Measurements from ENCODE around the gene RNF220. TPM values are rescaled to one million over a fixed set of nuclear protein-coding genes. Genes with fewer than 3 reads are reported as not detected.
A peak's percentile ranks its signal among the peaks of the same experiment; 100 is the strongest.

The RNF220 gene
- polyA plus RNA-seq, 1 donor = 59.6 TPM

DNA sequence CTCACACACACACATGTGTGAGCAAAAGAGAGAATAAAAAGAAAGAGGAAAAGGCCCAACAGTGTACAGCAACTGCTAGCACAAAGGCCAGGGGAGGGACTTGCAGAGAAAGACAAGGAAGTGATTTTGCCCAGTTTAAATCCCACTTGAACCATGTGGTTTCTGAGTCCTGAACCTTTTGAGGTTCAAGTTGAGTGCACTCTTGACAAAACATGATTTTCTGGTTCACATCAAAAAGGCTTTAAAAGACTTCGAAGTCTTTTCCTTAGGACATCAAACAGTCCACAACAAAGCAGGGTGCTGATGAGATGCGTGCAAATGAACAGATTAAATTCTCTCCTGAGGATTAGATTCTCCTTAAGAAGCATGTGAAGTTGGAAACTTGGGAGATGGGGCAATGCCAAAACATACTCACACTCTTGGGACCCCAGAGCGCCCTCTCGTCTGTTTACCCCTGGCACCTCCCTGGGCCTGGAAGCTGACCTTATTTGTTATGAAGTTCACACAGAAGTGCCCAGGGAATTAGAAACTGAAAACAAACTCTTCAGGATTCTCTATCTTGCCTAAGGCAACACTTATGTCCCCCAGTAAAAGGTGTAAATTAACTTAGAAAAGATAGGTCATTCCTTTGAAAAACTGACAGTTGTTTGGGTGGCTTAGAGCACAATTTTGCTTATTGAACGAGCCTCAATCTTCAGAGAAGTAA is 31.5 kb downstream of the RNF220 start:
- DNase-seq = no peak

DNA sequence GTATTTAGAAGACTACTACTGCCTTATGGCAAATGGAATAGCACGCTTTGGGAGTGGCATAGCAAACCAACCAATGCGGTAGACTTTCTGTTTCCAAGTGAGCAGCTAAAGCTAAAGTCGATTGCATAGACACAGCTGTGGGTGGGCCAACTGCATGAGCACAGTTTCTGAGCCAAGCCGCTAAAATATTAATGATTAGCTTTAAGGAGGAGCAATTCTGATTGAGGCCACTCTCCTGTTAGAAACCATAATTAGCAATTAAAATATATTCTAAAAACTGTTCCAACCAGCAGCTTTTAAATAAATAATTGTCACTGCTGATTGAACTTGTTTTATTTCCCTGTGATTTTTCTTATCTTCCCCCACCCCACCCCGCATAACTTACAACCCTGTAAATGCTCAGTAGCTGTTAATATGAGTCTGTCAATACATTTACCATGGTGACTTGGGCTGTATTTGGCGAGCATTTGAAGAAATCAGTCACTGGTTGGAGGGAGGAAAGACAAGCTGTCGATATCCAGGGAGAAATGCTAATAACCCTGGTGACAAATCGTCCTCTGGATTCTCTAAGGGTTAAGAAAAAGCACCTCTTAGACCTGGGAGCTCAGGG is 32.2 kb downstream of the RNF220 start:
- DNase-seq = no peak

DNA sequence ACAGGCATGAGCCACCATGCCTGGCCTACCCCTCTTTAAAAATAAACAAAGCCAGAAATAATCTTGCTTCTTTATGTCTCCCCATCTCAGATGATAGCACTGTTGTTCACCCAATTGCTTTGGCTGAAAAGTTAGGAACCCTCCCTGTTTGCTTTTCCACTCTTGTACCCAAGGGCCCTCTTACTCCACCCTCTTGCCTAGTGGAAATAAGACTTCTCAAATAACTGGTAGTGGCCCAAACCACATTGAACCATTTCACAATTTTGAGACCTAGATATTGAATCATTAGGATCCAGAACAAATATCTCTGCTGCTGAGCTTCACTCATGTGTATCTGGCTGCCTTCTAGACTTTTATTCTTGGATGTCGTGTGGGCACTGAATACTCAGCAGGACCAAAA is 37.7 kb downstream of the RNF220 start:
- no peak for DNase-seq

DNA sequence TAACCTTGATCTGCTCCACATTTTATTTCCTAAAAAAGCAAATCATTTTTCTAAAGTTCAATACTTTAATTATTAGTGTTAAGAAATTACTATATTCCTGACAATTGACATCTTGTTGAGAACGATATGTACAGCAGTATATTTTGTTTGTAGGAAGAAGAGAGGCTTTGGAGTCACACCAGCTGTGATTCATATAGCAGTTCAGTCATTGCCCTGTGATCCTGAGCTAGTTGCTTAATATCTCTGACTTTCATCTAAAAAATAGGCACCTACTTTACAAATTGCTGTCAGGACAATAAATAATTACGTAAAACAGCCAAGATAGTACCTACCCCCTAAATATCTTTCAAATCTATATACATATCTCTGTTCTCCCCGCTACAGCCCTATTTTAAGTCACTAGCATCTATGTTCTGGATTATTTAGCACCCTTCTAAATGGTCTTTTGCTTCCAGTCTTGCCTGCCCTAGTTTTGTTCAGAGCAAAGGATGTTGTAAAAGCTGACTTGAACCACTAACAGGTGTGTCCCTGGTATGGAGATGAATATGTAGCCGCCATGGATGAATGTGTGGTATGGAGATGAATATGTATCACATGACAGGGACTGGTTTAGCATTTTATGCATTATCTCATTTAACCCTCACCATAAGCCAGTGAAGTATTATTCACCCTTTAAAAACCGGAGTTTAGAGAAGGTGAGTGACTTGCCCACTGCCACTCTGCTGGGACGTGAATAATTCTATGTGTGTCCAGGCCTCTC is 42.2 kb downstream of the RNF220 start:
- DNase-seq = no peak

DNA sequence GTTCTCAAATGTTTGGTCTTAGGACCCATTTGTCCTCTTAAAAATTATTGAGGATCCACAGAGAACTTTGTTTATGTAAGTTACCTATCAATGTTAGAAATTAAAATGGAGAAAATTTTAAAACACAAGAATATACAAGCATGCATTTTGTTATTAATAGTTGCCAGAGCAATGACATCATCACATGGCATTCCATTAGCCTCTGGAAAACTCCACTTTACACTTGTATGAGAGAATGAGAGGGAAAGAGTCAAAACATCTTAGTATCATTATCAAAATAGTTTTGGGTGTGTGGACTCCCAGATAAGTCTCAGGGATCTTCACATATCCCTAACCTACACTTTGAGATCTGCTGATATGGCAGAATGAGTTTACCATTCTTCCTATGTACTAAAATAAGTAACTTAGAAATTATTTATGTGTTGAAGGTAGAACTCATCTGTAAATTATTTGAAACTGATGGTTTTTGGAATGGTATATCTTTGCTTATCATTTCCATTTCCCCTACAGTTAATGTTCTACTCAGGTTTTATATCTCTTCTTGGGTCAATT is 48.8 kb downstream of the RNF220 start:
- DNase-seq = no peak

DNA sequence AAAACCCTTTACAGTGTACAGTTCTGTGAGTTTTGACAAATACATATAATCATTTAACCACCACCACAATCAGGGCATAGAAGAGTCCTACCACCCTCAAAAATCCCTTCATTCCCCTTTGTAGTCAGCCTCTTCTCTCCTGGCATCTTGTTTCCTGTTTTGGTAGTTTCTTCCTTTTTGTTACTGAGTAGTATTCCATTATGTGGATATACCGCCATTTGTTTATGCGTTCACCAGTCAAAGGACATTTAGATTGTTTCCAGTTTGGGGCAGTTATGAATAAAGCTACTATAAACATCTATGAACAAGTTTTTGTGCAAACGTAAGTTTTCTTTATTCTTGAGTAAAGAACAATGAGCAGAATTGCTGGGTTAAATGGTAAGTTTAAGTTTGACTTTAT is 49.6 kb downstream of the RNF220 start:
- DNase-seq = no peak

DNA sequence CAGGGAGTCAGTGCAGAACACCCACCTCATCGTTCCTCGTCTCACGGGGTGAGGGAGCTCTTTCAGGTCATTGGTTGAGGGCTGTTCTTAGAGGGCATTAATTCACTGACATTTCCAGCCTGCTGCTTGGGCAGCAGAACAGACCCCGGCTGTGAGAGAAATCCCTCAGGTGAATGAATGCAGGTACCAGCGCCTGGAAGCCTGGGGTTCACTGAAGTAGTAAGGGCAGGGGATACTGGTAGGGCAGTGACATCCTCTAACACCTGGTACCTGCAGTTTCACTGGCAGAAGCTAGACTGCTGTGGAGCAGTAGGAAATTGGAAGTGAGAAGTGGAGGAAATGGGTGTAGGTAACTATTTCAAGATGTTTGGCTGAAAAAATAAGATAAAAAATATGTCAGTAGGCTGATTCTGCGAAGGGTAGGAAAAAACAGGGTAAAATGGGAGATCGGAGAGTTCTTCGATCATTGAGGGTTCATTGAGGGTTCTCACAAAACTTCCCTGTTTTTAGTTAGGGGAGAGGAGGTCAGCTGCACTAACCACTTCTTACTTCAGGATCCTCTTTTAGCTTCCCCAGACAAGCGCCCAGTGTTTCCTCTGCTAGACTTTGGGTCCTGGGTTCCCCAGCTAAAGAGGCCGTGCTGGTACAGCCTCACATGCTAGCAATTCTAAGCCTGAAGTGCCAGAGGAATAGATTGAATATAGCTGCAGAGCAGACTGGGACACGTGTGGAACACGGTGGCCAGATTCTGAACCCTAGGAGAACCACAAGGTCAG is 55.2 kb downstream of the RNF220 start:
- DNase-seq = peak; percentile 2

DNA sequence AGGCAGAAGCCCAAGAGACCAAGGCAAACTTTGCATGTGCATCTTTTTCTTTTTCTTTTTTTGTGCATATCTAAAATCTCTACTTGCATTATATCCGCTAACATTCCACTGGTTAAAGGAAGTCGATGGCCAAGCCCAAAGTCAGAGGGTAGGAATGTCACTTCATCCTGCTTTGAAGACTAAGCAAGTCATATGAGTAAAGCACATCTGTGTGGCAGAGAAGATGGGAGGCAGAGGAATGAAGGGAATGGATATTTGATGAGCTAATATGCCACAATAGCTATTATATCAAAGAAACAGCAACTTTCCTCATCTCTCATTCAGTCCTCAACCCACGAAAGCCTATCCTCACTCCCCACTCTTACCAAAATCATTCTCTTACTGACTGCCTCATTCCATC is 59.3 kb downstream of the RNF220 start:
- no peak for DNase-seq

DNA sequence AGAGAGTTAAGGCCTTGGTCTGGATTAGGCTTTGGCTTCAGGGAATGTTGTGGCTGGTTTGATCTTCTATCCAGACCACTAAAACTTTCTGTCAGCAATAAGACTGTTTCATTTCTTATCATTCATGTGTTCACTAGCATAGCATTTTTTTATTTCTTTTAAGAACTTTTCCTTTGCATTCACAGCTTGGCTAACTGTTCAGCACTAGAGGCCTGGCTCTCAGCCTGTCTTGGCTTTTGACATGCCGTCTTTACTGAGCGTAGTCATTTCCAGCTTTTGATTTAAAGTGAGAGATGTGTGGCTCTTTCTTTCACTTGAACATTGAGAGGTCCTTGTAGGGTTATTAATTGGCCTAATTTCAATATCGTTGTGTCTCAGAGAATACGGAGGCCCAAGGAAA is 62.5 kb downstream of the RNF220 start:
- peak; percentile 51 for DNase-seq

DNA sequence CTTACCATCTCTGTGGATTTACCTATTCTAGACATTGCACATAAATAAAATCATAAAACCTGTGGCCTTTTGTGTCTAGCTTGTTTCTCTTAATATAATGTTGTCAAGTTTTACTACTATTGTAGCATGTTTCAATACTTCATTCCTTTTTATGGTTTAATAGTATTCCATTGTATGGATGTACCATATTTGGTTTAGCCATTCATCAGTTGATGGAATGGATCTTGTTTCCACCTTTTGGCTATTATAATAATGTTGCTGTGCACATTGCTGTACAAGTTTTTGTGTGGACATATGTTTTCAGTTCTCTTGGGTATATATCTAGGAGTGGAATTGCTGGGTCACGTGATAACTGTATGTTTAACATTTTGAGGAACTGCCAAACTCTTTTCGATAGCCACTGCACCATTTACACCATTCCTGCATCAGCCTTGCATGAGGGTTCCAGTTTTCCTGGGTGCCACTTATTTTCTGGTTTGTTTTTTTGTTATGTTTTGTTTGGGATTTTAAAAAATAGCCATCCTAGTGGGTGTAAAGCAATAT is 66.9 kb downstream of the RNF220 start:
- no peak for DNase-seq

DNA sequence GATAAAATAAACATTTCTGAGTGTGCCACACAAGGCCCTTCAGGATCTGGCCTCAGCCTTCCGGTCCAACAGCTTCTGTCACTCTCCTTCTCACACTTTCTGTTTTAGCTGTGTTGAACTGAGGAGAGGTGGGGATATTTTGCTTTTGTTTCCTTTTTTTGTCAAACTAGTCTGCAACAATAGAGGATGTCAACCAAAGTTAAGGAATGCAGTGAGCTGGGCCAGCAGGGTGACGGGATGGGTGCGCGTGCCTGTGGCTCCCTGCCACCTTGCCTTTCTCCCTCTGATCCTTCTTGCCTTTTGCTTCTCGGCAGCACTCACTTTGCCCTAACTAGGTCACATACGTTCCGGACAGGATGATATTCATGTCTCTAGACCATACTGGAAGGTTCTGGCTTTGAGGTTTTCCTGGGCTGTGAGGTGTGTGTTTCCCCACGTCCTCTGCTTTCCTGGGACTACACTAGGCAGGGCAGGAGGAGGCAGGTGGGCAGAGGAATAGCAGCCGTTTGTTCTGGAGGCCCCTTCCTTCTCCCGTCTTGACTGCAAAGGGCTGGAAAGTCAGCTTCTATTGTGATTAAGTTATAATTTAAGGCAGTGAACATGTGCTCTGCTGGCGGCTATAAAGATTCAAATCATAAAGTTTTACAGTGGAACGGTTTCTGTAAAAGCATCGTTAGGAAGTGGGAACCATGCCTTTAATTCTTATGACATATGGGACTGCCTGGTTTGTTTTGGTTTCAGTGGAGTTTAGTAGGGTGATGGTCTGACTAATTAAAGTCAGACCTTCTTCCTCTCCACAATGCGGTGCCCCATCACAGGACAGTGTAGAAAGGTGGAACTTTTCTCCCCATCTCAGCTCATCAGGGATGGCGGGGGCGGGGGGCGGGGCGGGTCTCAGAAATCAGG is 67.8 kb downstream of the RNF220 start:
- DNase-seq = no peak

DNA sequence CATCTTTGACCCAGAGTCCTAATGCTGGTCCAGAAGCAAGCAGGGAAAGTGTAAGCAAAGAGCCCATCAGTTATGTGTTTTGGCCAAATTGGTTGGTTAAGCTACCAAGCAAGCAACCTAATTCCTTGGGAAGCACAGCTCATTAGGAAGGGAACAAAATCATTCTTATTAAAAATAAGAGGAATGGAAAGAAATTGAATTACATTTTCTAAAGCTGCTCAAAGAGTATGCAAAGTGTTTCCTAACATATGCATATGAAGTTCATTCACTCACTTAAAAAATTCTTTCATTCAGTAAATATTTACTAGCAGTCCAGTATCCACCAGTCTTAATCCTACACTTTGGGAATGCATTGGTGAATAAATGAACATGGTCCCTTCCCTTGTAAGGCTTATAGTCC is 71.8 kb downstream of the RNF220 start:
- no peak for DNase-seq

DNA sequence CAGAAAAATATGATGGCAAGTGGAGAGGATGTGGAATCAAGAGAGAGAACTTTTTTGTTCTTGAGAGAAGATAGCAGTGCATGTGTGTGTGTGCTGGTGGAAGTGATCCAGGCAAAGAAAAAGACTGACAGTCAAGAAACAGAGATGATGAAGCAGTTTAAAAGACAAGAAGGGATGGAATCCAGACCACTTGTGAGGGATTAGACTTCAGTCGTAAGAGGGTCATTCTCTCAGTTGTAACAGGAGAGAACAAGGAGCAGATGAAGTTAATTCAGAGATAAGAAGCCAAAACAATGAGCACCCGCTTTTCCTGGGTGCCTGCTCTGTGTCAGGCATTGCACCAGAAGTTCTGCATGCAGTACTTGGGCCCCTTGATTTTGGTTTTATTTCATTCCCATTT is 76.6 kb downstream of the RNF220 start:
- DNase-seq = no peak

DNA sequence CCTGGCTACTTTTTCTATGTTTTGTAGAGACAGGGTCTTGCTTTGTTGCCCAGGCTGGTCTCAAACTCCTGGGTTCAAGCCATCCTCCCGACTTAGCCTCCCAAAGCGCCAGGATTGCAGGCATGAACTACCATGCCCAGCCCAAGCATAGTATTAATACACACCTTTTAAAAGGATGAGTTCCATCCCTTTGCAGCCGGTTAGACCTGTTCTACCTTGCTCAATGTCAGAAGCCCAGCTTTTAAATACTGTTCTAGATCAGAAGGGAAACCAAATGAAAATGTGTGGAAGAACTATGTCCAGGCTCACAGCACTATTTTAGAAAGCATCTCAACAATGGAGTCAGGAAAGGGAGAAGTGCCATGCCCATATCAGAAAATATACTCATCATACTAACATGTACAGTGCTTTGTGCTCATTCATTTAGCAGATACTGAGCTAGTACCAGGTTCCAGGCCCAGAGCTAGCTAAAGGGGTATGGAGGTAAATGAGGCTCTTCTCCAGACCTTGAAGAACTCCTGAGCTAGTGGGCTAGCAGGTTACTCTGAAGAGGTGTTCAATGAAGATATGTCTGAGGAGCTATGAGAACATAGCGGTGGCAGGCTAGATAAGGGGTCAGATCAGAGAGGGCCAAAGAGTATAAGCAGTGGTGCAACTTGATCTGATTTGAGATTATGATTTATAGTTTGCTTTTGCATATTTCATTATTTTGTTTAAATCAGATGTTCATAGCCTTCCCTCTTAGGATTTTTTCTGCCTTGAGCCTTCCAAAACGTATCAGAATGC is 78.2 kb downstream of the RNF220 start:
- DNase-seq = no peak

DNA sequence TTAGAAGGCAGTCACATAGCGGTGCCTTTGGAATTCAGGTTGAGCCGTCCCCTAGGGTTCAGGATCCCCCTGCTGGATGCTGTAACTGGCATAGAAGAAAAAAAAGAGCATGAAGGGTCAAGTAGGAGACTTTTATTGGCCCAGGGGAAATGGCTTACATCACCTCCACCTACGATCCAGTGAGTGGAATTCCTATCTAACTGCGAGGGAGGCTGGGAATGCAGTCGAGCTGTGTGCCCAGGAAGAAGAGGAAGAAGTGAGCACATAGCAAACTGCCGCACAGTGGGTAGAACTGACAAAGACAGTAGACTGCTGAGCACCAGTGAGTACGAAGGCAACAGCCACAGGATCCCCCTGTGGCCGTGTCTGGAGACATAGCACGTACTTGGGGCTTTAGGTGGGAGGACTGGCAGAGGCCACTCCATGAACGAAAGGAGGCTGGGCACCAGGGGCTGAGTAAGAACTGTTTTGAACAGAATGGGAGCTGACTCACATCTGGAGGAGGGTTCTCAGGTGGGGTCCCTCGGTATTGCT is 79.2 kb downstream of the RNF220 start:
- DNase-seq = no peak

DNA sequence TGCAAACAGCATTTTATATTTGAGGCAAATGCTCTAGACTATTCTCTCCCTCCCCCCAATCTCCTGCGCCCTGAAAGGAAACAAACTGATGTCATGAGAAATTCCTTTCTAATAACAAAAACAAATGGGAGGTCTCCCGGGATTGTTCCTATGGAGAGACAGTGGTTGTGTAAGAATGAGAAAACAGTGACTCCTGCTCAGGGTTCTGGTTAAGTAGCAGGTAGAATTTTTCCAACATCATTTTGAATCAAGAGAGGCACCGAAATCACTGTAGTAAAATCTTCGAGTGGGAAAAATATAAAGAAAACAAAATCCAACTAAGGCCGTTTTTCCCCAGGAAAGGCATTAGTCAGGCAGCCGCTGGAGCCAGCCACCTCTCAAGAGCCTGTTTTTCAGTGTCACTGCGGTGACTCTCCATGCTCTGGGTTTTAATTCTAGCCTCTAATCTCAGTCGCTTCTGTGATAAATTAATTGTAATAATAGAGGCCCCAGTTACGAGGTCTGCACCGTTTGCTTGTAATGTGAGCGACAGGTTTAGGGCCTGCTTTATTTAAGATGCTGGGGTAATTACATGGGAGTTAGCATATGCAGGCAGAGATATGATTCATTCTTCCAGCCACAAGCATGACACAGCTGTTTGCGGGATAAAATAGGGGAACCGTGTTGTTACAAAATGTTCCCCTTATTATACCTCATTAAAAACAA is 80.3 kb downstream of the RNF220 start:
- DNase-seq = no peak

DNA sequence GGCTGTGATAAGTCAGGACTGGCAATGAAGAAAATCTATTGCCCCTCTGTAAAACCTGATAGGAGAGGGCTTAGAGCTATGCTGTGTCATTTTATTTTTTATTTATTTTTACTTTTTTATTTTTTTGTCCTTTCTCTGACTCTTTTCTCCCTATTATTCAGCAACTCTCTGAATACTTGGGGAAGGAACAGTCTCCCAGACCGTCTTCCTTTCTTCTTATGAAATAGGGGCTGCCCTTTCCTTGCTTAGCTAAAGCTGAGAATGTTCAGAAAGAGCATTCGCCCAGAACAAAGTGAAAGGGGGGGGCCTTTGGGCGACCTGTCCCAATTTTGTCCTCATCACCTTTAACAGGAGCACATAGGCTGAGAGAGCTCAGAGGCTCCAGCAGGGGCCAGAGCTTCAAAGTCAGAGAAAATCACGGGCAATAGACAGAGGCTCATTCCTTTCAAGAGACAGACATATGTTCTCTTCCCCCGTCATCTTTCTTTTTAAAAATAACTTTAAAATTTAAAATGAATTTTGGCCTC is 80.9 kb downstream of the RNF220 start:
- no peak for DNase-seq

DNA sequence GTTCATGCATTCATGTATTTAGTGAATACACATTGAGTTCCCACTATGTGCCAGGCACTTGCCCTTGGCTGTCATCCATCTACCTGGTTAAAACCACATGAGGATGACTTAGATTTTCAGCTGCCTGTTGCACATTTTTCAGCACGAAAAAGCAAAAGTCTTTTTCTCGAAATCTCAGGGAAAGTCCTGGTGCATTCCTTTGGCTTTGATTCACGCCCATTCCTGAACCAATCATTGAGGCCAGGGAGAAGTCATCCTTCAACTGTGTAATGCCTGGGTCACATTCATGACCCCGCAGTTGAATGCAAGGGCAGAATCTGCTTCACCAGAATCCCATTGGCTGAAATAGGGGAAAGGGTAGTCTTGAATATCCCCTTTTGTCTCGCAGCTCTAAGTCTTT is 84.4 kb downstream of the RNF220 start:
- no peak for DNase-seq

DNA sequence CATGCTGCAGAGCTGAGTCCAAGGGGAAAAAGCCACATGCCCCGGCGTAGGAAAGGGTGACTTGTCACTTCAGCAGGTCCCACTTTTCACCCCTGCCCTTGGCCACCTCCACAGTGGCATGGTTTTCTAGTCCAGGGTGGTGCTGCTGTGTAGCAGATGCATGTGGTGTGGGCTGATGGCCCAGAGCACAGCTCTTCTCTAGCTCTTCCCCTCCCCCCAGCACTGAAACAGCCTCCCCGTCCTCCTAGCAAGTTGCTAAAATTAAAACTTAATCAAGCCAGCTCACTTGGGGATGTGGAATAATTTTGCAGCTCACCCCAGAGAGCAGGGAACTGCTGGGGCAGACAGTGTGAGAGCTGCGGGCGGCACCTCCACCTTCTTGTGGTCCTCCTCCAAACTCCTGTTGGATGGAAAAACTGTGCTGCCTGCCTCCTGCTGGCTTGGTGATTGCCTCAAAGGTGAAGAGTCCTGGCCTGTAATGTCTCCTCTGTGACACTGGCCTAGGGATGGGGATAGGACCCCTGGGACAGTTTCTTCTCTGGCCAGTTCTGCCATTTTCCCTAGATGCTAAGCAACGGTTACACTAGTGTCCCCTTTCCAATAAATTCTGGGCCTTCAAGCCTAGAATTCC is 91.6 kb downstream of the RNF220 start:
- no peak for DNase-seq

Measured in hindlimb muscle (tissue), 1 donor.